Spleen (tissue), 7 donors: ENCODE measurements around the gene CHST15.

ENCODE experiments used
- CTCF ChIP-seq, 11 experiments: fragments of 200-600 bp in 7 of 11; fragments of 450-650 bp in 4 of 11; sonication (generic) in 4 of 11; IDR thresholded peaks in 8 of 11; conservative IDR thresholded peaks in 3 of 11; 1 replicate in 7 of 11; 2 replicates in 4 of 11; pipeline versions ENCODE4 v1.4.0 to v1.8.0; 2016 to 2021; ENCODE audit warnings: antibody characterized with exemption in 11 of 11, inconsistent platforms in 4 of 11, mild to moderate bottlenecking in 1 of 11
- POLR2A ChIP-seq, 3 donors: fragments of 450-650 bp; IDR thresholded peaks; one replicate each; pipeline ENCODE4 v1.5.1; 2017; ENCODE audit warnings: antibody characterized with exemption in 3 of 3, mild to moderate bottlenecking in 1 of 3
- POLR2AphosphoS5 ChIP-seq, 3 donors: sonication (generic); formaldehyde crosslinking; IDR thresholded peaks; one replicate each; pipeline ENCODE4 v1.5.1; 2017; ENCODE audit warnings: antibody characterized with exemption in 3 of 3
- donor health status: DM: no; HTN: no; CAD: no; lungs with moderate emphysema.
- donor health status: DM: no; HTN: no; CAD: no.
- donor health status: DM: no; HTN: no; CAD: no.

GRCh38 chr10:124095096-124095495 lies 1.7 kb upstream of the CHST15 start:
- TF ChIP-seq CTCF (IDR thresholded peaks at IDR 0.05 in 8 of 11, conservative IDR thresholded peaks at IDR 0.05 in 3 of 11), result no peak
- no peak for TF ChIP-seq POLR2A (IDR thresholded peaks at IDR 0.05)
- no peak for TF ChIP-seq POLR2AphosphoS5 (IDR thresholded peaks at IDR 0.05)
